NT2/D1 (cell line): ENCODE data around the gene TRIM69.

Source experiments
- YY1 ChIP-seq: IDR thresholded peaks from 2 replicates; pipeline ENCODE4 v1.6.1; 2011; ENCODE audit not compliant: insufficient read length, insufficient read depth
- ZNF274 ChIP-seq: IDR thresholded peaks from 2 replicates; pipeline ENCODE4 v1.6.1; 2011; ENCODE audit warnings: mild to moderate bottlenecking, low read depth, low read length

- no peak for TF ChIP-seq YY1
- no peak for TF ChIP-seq ZNF274
These were observed 60.2 kb downstream of the TRIM69 start for GRCh38 chr15:44796508-44796907.
